GF-D8 (cell line): ENCODE results near the gene DBT.

Experiments used
- DNase-seq: peaks from one replicate; lab custom pipeline; 2025; lab: John Stamatoyannopoulos, UW

DBT gene

DNA sequence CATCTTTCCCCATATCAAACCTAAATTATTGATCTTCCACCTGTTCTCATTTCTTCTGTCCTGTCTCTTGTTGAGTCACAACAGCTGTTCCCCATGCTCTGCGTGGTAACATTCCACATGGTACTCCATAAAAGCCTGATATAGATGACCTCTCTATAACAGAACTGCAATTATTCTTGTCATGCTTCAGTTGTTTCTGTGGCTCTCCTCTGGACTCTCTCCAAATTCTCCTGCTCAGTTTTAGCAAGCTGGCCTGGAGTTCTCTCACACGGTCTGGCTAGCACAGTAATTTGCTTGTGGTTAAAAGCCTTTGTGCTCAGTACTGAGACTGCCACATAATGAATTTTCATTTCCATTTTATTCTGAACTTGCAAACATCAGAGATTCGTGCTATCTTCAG lies 61.0 kb downstream of the DBT start:
- peak; percentile 53 for DNase-seq

DNA sequence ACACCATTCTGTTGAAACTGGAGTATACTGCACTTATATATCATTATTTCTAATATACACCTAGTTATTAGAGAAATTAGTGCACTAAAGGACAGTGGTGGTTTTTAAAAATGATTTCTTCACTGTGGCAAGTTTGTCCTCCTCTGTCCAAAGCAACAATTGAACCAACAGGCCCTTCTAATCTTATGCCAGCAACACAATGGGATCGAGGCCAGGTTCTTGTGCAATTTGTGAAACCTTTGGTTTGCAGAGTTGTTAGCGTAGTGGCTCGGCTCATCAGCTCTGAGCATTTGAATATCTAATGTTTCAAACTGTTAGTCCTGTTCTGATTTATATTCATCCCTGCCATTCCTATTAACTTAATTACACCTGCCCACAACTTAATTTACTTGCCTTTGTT lies 61.7 kb downstream of the DBT start:
- DNase-seq: peak; percentile 54

DNA sequence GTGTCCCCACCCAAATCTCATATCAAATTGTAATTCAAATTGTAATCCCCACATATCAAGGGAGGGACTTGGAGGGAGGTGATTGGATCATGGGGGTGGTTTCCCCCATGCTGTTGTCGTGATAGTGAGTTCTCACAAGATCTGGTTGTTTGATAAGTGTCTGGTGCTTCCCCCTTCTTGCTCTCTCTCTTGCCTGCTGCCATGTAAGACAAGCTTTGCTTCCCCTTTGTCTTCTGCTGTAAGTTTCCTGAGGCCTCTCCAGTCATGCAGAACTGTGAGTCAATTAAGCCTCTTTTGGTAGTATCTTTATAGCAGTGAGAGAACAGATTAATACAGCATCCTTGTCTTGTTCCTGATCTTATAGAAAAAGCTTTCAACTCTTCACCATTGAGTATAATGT lies 65.1 kb downstream of the DBT start:
- peak; percentile 88 for DNase-seq

DNA sequence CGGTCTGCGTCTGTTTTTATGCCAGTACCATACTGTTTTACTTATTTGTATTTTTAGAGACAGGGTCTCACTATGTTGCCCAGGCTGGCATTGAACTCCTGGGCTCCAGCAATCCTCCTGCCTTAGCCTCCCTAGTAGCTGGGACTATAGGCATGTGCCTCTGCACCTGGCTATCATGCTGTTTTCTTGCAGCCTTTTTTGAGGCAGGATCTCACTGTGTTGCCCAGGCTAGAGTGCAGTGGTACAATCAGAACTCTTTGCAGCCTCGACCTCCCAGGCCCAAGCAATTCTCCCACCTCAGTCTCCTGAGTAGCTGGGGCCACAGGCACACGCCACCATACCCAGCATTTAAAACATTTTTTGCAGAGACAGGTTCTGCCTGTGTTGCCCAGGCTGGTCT lies 66.3 kb downstream of the DBT start:
- DNase-seq: no peak

GRCh38 chr1:100178091-100178490 lies 71.5 kb downstream of the DBT start, which contains the start of gene LRRC39:
LRRC39 (minus strand) TSS chr1:100178256; CDS start chr1:100168516, 9,740 bp downstream.
- DNase-seq: no peak

DNA sequence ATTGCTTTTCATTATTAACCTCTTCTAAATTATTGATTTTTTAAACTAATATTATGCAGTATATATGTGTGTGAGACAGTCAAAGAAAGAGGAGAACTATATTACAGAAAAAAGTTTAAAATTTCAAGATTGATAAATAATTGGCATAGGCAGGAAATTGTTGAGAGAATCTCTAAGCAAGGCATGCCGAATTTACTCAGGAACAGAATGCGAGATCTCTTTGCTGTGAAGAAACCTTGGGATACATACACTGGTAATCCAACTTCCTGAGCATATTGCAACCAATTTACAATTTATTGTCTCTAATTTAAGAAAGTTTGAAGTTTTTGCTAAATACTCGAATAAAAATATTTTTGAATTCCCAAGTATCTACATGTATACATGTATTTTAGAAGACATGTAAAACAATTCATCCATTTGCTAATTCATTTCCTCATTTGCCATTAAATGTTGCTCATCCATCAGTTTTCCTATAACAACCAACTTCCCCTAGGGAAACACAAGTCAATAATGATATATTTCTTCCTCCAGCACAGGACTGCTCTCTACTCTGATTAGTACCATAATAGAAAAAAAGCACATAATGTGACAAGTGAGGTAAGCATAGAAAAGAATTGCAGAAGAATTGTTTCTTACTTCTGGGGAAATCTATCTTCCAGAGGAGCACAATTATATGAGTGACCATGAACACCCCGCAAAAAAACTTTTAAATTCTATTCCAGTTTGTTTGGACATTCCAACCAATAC lies 72.2 kb downstream of the DBT start:
- no peak for DNase-seq

DNA sequence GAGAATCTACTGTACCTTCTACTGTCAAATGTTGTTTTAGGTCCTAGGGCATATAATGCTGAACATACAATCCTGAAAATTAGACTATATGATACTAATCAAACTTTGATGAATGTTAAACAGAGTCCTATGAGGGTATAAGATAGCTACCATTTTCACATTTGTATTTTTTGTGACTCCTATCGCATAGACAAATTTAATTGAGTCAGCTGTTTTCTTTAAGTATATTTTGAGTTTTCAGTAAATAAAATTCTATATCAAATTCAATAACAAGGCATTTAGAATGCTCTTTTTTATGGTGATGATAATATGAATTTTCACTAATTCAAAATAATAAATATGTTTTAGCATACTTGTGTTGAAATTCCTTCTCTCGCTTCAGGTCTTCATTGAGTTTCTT lies 81.6 kb downstream of the DBT start:
- no peak for DNase-seq

DNA sequence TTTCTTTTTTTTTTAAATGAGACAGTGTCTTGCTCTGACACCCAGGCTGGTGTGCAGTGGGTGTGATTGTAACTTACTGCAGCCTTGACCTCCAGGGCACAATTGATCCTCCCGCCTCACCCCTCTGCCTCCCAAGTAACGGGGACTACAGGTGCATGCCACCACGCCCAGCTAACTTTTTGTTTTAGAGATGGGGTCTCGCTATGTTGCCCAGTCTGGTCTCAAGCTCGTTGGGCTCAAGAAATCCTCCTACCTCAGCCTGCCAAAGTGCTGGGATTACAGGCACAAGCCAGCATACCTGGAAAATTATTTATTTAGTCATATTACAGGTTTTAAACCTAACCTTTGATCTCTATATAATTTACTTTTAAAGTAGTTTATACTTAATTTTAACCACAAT lies 84.9 kb downstream of the DBT start:
- no peak for DNase-seq

GRCh38 chr1:100164216-100164615 lies 85.4 kb downstream of the DBT start:
- no peak for DNase-seq

GRCh38 chr1:100162881-100163280 lies 86.8 kb downstream of the DBT start:
- no peak for DNase-seq

DNA sequence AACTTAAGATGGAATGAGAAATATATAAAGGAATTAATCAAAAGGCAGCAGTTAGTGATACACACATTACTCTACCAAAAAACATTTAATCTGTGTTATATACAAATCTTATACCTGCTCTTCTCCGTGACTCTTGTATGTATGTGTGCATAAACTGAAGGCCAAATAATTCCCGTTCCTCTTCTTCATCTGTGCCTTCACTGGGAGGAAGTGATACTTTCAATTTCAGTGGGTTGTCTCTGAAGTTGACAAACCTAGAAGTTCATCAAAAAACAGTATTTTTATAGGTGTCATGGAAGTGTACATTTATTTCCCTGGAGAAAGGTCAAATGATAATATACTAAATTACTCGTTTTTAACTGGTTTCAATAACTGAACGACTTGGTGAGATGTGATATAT lies 97.4 kb downstream of the DBT start:
- no peak for DNase-seq

DNA sequence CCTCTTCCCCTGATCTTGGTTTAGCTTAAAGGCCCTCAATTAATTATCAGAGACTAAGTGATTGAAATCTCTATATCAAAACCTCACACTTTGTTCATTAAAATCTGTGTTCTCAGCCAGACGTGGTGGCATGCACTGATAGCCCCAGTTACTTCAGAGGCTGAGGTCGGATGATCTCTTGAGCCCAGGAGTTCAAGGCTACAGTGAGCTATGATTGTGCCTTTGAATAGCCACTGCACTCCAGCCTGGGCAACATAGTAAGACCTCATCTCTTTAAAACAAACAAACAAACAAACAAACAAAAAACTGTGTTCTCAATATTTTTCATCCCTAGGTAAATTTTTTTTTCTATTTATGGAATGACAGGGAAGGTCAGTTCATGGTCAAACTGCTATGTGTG lies 98.0 kb downstream of the DBT start:
- DNase-seq: no peak

DNA sequence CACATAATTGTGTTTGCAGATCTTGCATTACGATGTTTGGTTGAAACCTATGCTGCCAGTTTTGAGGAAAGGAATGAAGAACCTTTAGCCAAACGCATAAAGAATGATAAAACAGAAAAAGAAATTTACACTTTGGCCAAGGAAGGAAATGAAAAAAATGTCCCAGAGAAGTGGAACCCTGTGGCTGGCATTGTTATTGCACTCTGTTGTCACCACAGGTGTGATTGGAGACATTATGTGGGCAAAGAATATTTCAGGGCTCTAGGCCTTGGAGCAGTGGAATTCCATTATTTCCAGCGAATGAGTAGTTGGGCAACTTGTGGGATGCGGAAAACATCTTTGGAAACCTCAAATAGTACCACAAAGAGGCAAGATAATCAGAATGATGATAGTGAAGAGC lies 101.8 kb downstream of the DBT start:
- DNase-seq: no peak

DNA sequence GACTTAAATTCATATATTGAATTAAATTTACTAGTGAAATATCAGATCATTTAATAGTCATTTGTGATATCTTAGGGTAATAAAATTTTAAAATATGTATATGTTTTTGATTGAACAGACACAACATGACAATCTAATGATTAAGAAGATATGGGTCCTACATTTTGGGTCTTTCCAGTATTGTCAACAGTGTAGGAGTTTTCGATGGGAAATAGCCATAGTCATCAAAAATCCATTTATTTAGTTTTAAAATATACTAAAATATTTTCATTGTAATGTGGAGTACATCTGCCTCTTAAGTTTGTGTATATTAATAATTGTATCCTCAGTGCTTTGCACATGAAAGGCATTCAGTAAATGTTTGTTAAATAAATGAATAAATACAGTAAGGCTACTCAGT lies 102.7 kb downstream of the DBT start:
- DNase-seq: no peak

DNA sequence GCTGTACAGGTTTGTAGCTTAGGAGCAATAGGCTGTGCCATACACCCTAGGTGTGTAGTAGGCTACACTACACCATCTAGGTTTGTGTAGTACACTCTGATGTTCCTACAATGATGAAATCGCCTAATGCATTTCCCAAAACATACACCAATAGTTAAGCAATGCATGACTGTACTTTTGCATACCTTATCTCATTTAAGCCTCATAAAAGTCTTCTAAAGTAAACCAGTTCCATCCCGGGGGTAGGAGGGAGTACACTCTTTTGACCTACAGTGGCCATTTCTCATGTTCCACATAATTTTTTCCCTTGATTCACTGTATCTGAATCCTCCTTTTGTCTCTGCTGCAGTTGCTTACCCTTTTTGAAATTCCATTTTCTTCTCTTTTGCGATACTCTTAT lies 104.5 kb downstream of the DBT start:
- no peak for DNase-seq

DNA sequence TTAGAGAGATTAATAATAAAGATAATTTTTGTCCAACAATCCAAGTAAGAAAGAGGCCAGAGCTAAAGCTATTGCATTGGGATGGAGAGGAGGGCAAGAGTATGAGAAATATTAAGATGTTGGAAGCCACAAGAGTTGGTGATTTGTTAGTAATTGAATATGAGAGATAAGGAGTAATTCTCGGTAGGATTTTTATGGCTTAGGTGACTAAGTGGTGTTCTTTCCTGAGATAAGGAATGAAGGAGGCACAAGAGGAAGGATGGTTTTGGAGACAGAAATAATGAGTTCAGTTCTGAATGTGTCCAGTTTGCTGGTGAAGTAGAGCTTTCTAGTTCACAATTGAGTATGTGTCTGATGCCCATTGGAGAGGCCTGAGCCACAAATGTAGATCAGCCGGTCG lies 107.3 kb downstream of the DBT start:
- DNase-seq: no peak

GRCh38 chr1:100141192-100141591 lies 108.4 kb downstream of the DBT start:
- no peak for DNase-seq

GRCh38 chr1:100137602-100138001 lies 112.0 kb downstream of the DBT start:
- DNase-seq: no peak
